B cell (primary cell): ENCODE results near the gene ULK1. TPM values are rescaled to one million over a fixed set of nuclear protein-coding genes. Genes with fewer than 3 reads are reported as not detected.

Experiments used
- ATAC-seq: fragments of 200-7000 bp; cut with Tn5 transposase; one replicate; pipeline ENCODE4 v1.10.0; 2021; ENCODE audit warnings: low read depth, mild to moderate bottlenecking, moderate number of reproducible peaks, moderate library complexity
- CTCF ChIA-PET: fragments of 350-600 bp; sonication (Branson Sonifier 250); formaldehyde crosslinking; loops from one replicate; lab custom pipeline; 2021; ENCODE audit warnings: antibody characterized with exemption, inconsistent platforms; lab: Charles Lee
- POLR2A ChIA-PET: fragments of 350-600 bp; sonication (Branson Sonifier 250); formaldehyde crosslinking; loops from one replicate; lab custom pipeline; 2021; ENCODE audit warnings: antibody characterized with exemption; lab: Charles Lee
- DNase-seq: peaks from one replicate; pipeline ENCODE4 v3.0.0; 2013
- H2AFZ ChIP-seq: 2 replicates; pipeline ENCODE4 v1.6.1; 2012; ENCODE audit warnings: mild to moderate bottlenecking, low read depth, low read length; ENCODE audit not compliant: insufficient read depth, poor library complexity, severe bottlenecking
- H3K27ac ChIP-seq, 2 donors: 1 replicate in 1 of 2; 2 replicates in 1 of 2; pipeline ENCODE4 v1.5.1; 2012 to 2013; ENCODE audit warnings: low read length in 2 of 2, mild to moderate bottlenecking in 2 of 2, moderate library complexity in 1 of 2
- H3K27me3 ChIP-seq, 4 experiments: fragments of 200-600 bp in 1 of 4; sonication (generic) in 1 of 4; replicated peaks in 1 of 4; 1 replicate in 2 of 4; 2 replicates in 2 of 4; pipeline versions ENCODE4 v1.6.1 to v1.7.0; 2013 to 2016; ENCODE audit warnings: low read length in 3 of 4, mild to moderate bottlenecking in 2 of 4, mixed read lengths in 1 of 4, moderate library complexity in 1 of 4; ENCODE audit not compliant: insufficient read depth in 4 of 4, control insufficient read depth in 3 of 4; ENCODE audit errors: control extremely low read depth in 1 of 4
- H3K36me3 ChIP-seq, 2 experiments: replicated peaks in 1 of 2; 1 replicate in 1 of 2; 2 replicates in 1 of 2; pipeline versions ENCODE4 v1.6.1 to v1.7.1; 2013; ENCODE audit warnings: low read length in 1 of 2; ENCODE audit not compliant: insufficient read depth in 2 of 2, control insufficient read depth in 1 of 2; ENCODE audit errors: control extremely low read depth in 1 of 2, extremely low read depth in 1 of 2
- H3K4me1 ChIP-seq, 2 donors: fragments of 200-600 bp in 1 of 2; sonication (generic) in 1 of 2; 1 replicate in 1 of 2; 2 replicates in 1 of 2; pipeline versions ENCODE4 v1.5.1 to v1.6.1; 2013 to 2017; ENCODE audit warnings: low read length in 2 of 2; ENCODE audit not compliant: control insufficient read depth in 2 of 2, insufficient read depth in 2 of 2
- H3K4me2 ChIP-seq: replicated peaks from 2 replicates; pipeline ENCODE3; 2012; ENCODE audit warnings: mild to moderate bottlenecking, low read depth, low read length; ENCODE audit not compliant: poor library complexity, severe bottlenecking
- H3K4me3 ChIP-seq, 5 experiments: fragments of 200-600 bp in 1 of 5; sonication (generic) in 1 of 5; 1 replicate in 3 of 5; 2 replicates in 2 of 5; pipeline versions ENCODE4 v1.5.1 to v1.7.0; 2011 to 2016; ENCODE audit warnings: low read length in 4 of 5, mild to moderate bottlenecking in 4 of 5, low read depth in 2 of 5, control low read depth in 1 of 5, moderate library complexity in 1 of 5; ENCODE audit not compliant: insufficient read depth in 1 of 5; ENCODE audit errors: control extremely low read depth in 1 of 5, extremely low read depth in 1 of 5
- H3K79me2 ChIP-seq: fragments of 200-600 bp; sonication (generic); one replicate; pipeline ENCODE4 v1.6.0; 2016; ENCODE audit warnings: low read length; ENCODE audit not compliant: control insufficient read depth, insufficient read depth
- H3K9ac ChIP-seq: fragments of 200-600 bp; sonication (generic); 2 replicates; pipeline ENCODE4 v1.6.1; 2017; ENCODE audit warnings: mild to moderate bottlenecking, low read length, moderate library complexity
- H3K9me3 ChIP-seq, 3 donors: one replicate each; pipeline versions ENCODE4 v1.6.1 to v1.7.1; 2013; ENCODE audit warnings: low read length in 2 of 3; ENCODE audit not compliant: control insufficient read depth in 2 of 3, insufficient read depth in 1 of 3; ENCODE audit errors: control extremely low read depth in 1 of 3
- H4K20me1 ChIP-seq: 2 replicates; pipeline ENCODE4 v1.6.0; 2012; ENCODE audit warnings: mild to moderate bottlenecking, low read length; ENCODE audit not compliant: insufficient read depth, control insufficient read depth, poor library complexity, severe bottlenecking
- H3K27ac Mint-ChIP-seq: one replicate; pipeline ENCODE4 v1.8.0; 2021; ENCODE audit warnings: mixed read lengths
- H3K27me3 Mint-ChIP-seq: one replicate; pipeline ENCODE4 v1.8.0; 2021; ENCODE audit warnings: mixed read lengths
- H3K4me1 Mint-ChIP-seq: one replicate; pipeline ENCODE4 v1.8.0; 2021; ENCODE audit warnings: mixed read lengths
- H3K4me3 Mint-ChIP-seq: one replicate; pipeline ENCODE4 v1.8.0; 2021; ENCODE audit warnings: mixed read lengths
- H3K9me3 Mint-ChIP-seq: one replicate; pipeline ENCODE4 v1.8.0; 2022; ENCODE audit warnings: mixed read lengths; ENCODE audit not compliant: insufficient read depth
- EZH2 ChIP-seq: IDR thresholded peaks from 2 replicates; pipeline ENCODE4 v1.6.1; 2012; ENCODE audit warnings: borderline replicate concordance, low read depth, mild to moderate bottlenecking, moderate library complexity, low read length; ENCODE audit not compliant: insufficient read depth, poor library complexity, severe bottlenecking
- WGBS: methylation state at CpG from one replicate; pipeline ENCODE4 v1.1.5; 2013; ENCODE audit warnings: missing lambda C conversion rate; ENCODE audit not compliant: insufficient coverage; 5-methylcytosine and 5-hydroxymethylcytosine counted together
- intact Hi-C: fragments of 100-400 bp; cut with micrococcal nuclease; formaldehyde crosslinking; loops from one replicate; pipeline ENCODE4 v1.10.0; 2022
- polyA plus RNA-seq: library from polyadenylated mRNA; depleted of rRNA; stranded (reverse); fragments of >200 nt; gene quantifications from 2 replicates; pipeline ENCODE4 v1.2.3, GENCODE V29; 2012
- total RNA-seq, 2 donors: library from RNA; stranded (reverse); fragments of 120-200 nt in 1 of 2; gene quantifications; 1 replicate in 1 of 2; 2 replicates in 1 of 2; pipeline versions ENCODE4 v1.2.3 to v1.2.4, GENCODE V29; 2013 to 2022
- TF ChIP-seq, protein P1 (sequence below): fragments of 200-600 bp; IDR thresholded peaks from one replicate; pipeline ENCODE4 v1.8.0; 2022; ENCODE audit warnings: antibody characterized with exemption, mild to moderate bottlenecking

The ULK1 gene
- total and polyA plus RNA-seq, 2 donors (not counting 1 experiment from before 2014, with no cell fraction given), result 38.9 to 59.5 TPM

DNA sequence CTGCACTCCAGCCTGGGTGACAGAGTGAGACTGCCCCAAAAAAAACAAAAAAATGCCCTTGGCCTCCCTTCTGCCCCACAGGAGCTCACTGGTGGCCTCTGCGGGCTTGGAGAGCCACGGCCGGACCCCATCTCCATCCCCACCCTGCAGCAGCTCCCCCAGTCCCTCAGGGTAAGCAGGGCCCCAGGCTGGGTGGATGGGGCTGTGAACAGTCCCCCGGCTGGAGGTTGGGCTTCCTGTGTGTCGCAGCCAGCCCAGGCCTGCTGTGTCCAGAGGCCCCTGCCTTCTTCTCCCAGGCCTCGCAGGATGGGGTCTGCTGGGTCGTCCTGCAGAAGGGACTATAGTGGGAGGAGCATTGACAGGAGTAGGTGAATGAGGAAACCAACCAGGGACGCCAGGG, 19.2 kb downstream of the ULK1 start:
- TF ChIP-seq, protein P1, sequence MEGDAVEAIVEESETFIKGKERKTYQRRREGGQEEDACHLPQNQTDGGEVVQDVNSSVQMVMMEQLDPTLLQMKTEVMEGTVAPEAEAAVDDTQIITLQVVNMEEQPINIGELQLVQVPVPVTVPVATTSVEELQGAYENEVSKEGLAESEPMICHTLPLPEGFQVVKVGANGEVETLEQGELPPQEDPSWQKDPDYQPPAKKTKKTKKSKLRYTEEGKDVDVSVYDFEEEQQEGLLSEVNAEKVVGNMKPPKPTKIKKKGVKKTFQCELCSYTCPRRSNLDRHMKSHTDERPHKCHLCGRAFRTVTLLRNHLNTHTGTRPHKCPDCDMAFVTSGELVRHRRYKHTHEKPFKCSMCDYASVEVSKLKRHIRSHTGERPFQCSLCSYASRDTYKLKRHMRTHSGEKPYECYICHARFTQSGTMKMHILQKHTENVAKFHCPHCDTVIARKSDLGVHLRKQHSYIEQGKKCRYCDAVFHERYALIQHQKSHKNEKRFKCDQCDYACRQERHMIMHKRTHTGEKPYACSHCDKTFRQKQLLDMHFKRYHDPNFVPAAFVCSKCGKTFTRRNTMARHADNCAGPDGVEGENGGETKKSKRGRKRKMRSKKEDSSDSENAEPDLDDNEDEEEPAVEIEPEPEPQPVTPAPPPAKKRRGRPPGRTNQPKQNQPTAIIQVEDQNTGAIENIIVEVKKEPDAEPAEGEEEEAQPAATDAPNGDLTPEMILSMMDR, result no peak
- TF ChIP-seq EZH2, result no peak
- H3K4me2 ChIP-seq, result no peak overlapping the region
- ChIA-PET CTCF (interaction anchor here (0.8 kb wide), 1 partner anchor 9 kb away, joined by 3 read pairs; no protein-coding TSS in a partner anchor), POLR2A (no interaction called here)
- H3K36me3 ChIP-seq, result peaks cover 0 to 67% of the 10 kb centered on the region in 2 experiments
- intact Hi-C loops, result no loop called here
- DNase-seq (no peak), ATAC-seq (no peak)
- H4K20me1 ChIP-seq, result peaks cover 32% of the 10 kb centered on the region
- Mint-ChIP-seq H3K27me3 (no peaks in the 10 kb centered on the region), H3K9me3 (no peaks in the 10 kb centered on the region), H3K27ac (no peak overlapping the region), H3K4me3 (no peak overlapping the region), H3K4me1 (no peaks in the 10 kb centered on the region)
- 100% methylated on average over 6 of the region's 8 CpGs for WGBS
- H3K9me3 ChIP-seq, result no peaks in the 10 kb centered on the region
- H3K27me3 ChIP-seq, result no peaks in the 10 kb centered on the region
- H3K4me1 ChIP-seq, result no peaks in the 10 kb centered on the region
- no peak overlapping the region for H2AFZ ChIP-seq
- H3K9ac ChIP-seq, result no peak overlapping the region
- H3K79me2 ChIP-seq, result no peaks in the 10 kb centered on the region
- H3K4me3 ChIP-seq, result no peak overlapping the region
- H3K27ac ChIP-seq, result no peak overlapping the region

DNA sequence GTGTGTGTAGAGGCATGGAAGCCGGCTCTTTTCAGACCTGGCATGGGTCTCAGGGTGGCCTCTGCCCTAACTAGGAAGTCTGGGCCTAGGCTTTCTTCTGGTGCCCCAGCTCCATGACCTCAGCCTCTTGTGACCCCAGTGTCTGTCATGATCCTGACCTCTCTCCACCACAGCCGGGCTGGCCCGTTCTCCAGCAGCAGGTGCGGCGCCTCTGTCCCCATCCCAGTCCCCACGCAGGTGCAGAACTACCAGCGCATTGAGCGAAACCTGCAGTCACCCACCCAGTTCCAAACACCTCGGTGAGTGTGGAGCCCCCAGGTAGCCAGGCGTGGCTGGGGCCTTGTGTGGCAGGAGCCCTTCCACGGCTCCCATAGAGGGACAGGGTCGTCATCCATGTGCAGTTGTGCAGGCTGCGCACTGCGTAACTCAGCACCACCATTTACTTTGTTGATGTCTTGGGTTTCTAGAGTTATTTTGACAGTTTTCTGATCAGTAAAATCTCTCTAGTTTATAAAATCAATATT, 19.8 kb downstream of the ULK1 start:
- Histone ChIP-seq H3K79me2 (no peaks in the 10 kb centered on the region), H3K27me3 (no peaks in the 10 kb centered on the region), H3K36me3 (peaks cover 0 to 64% of the 10 kb centered on the region in 2 experiments), H3K4me3 (no peak overlapping the region), H3K9ac (no peak overlapping the region), H4K20me1 (peaks cover 26% of the 10 kb centered on the region), H3K4me1 (no peaks in the 10 kb centered on the region), H2AFZ (no peak overlapping the region), H3K27ac (no peak overlapping the region), H3K9me3 (no peaks in the 10 kb centered on the region), H3K4me2 (no peak overlapping the region)
- 93% methylated on average over 10 of the region's 14 CpGs for WGBS
- DNase-seq (no peak), ATAC-seq (no peak)
- no peaks in the 10 kb centered on the region for H3K27me3 Mint-ChIP-seq
- CTCF ChIA-PET, result no interaction called here
- no peaks in the 10 kb centered on the region for H3K4me1 Mint-ChIP-seq
- POLR2A ChIA-PET, result no interaction called here
- TF ChIP-seq EZH2, result no peak
- TF ChIP-seq, protein P1, result no peak
- H3K4me3 Mint-ChIP-seq, result no peak overlapping the region
- no peaks in the 10 kb centered on the region for H3K9me3 Mint-ChIP-seq
- no peak overlapping the region for H3K27ac Mint-ChIP-seq
- intact Hi-C loops, result no loop called here
